K562 (cell line): Measurements from ENCODE around the gene ISYNA1. TPM values are rescaled to one million over a fixed set of nuclear protein-coding genes. Genes with fewer than 3 reads are reported as not detected.
A peak's percentile ranks its signal among the peaks of the same experiment; 100 is the strongest.

Experiments
- ATF1 ChIP-seq, 2 experiments: fragments of 450-650 bp in 1 of 2; IDR thresholded peaks; 2 replicates each; pipeline ENCODE4 v1.6.1; 2016; ENCODE audit warnings: missing compliant biosample characterization in 1 of 2, missing genetic modification characterization in 1 of 2
- CBFB ChIP-seq: sonication (generic); formaldehyde crosslinking; IDR thresholded peaks from 2 replicates; pipeline ENCODE4 v1.4.0; 2020; ENCODE audit warnings: mild to moderate bottlenecking, missing genetic modification reagents
- ETV6 ChIP-seq, 3 experiments: fragments of 150-350 bp in 1 of 3; sonication (generic) in 1 of 3; formaldehyde crosslinking in 1 of 3; IDR thresholded peaks; 2 replicates each; pipeline versions ENCODE4 v1.6.1 to v1.8.0; 2014 to 2022; ENCODE audit warnings: borderline replicate concordance in 2 of 3, low read depth in 2 of 3, antibody characterized with exemption in 1 of 3, low read length in 1 of 3, mild to moderate bottlenecking in 1 of 3, missing genetic modification reagents in 1 of 3
- EWSR1 ChIP-seq: fragments of 450-650 bp; IDR thresholded peaks from 2 replicates; pipeline ENCODE4 v1.6.1; 2018; ENCODE audit warnings: borderline replicate concordance, mild to moderate bottlenecking, low read depth, moderate library complexity; ENCODE audit not compliant: partially characterized antibody
- SIN3B ChIP-seq: fragments of 450-650 bp; IDR thresholded peaks from 2 replicates; pipeline ENCODE4 v1.6.1; 2017; ENCODE audit warnings: low read depth, mild to moderate bottlenecking, moderate library complexity
- SREBF2 ChIP-seq: sonication (generic); formaldehyde crosslinking; IDR thresholded peaks from 2 replicates; pipeline ENCODE4 v1.4.0; 2020; ENCODE audit warnings: mild to moderate bottlenecking, missing genetic modification reagents
- TRIM25 ChIP-seq: fragments of 450-650 bp; IDR thresholded peaks from 2 replicates; pipeline ENCODE4 v1.7.0; 2016; ENCODE audit warnings: borderline replicate concordance
- TRIM28 ChIP-seq: fragments of 450-650 bp; IDR thresholded peaks from 2 replicates; pipeline ENCODE4 v1.6.1; 2017
- ZBTB40 ChIP-seq, 2 experiments: fragments of 450-650 bp in 1 of 2; sonication (generic) in 1 of 2; formaldehyde crosslinking in 1 of 2; IDR thresholded peaks; 2 replicates each; pipeline versions ENCODE4 v1.7.1 to v1.9.0; 2016 to 2022; ENCODE audit warnings: inconsistent platforms in 1 of 2, mild to moderate bottlenecking in 1 of 2, missing genetic modification reagents in 1 of 2
- ZC3H8 ChIP-seq: fragments of 450-650 bp; IDR thresholded peaks from 2 replicates; pipeline ENCODE4 v1.6.1; 2017
- ZNF232 ChIP-seq: sonication (generic); formaldehyde crosslinking; IDR thresholded peaks from 2 replicates; pipeline ENCODE4 v1.8.0; 2022; ENCODE audit warnings: mild to moderate bottlenecking, missing genetic modification reagents
- ZNF239 ChIP-seq: fragments of 250-450 bp; sonication (Bioruptor Pico); IDR thresholded peaks from 2 replicates; pipeline ENCODE4 v1.4.0; 2020; ENCODE audit warnings: mild to moderate bottlenecking
- polyA plus RNA-seq, 8 experiments: library from polyadenylated mRNA; depleted of rRNA in 4 of 8; stranded (reverse) in 5 of 8; unstranded in 3 of 8; fragments of >200 nt; fragmentation: Nextera tagmentation in 2 of 8; fragmentation: Illumina TruSeq in 1 of 8; extraction: Ambion mirVana in 2 of 8; extraction: Trizol in 1 of 8; gene quantifications; 2 replicates each; pipeline versions ENCODE4 v1.2.1 to v1.2.3, GENCODE V29; 2011 to 2014; ENCODE audit warnings: inconsistent platforms in 1 of 8, missing spikeins in 1 of 8
- total RNA-seq, 7 experiments: library from RNA; depleted of rRNA in 6 of 7; stranded (reverse); fragments of >200 nt in 6 of 7; fragmentation: Illumina TruSeq in 2 of 7; extraction: Trizol in 2 of 7; gene quantifications; 2 replicates each; pipeline versions ENCODE4 v1.2.1 to v1.2.3, GENCODE V29; 2011 to 2021; ENCODE audit warnings: low replicate concordance in 1 of 7
- TF ChIP-seq, protein P1 (sequence below): sonication (generic); formaldehyde crosslinking; IDR thresholded peaks from 2 replicates; pipeline ENCODE4 v1.8.1; 2023; ENCODE audit warnings: mild to moderate bottlenecking, missing genetic modification reagents

Gene ISYNA1
- total and polyA plus RNA-seq, 9 of the 15 experiments (the other 6 are each of a cell fraction or from before 2014, with no cell fraction given): 21.8 to 460 (median 93.2) TPM

- TF ChIP-seq ZBTB40 (IDR thresholded peaks at IDR 0.05) (peak; percentile 93), ZBTB40 (CRISPR knock-in tag; IDR thresholded peaks at IDR 0.05) (no peak), EWSR1 (no peak), TRIM28 (peak; percentile 29; the same call in 1 of the 2 replicates), SREBF2 (CRISPR knock-in tag) (no peak), ZNF232 (CRISPR knock-in tag) (no peak), ZC3H8 (no peak), CBFB (CRISPR knock-in tag) (no peak), SIN3B (peak; percentile 68; the same call in 1 of the 2 replicates), TRIM25 (no peak), ATF1 (CRISPR knock-in tag; IDR thresholded peaks at IDR 0.05) (no peak), ATF1 (tag; IDR thresholded peaks at IDR 0.05) (no peak), ZNF239 (CRISPR knock-in tag) (no peak), ETV6 (IDR thresholded peaks at IDR 0.05; ENCODE audit: borderline replicate concordance in 1 of 2, low read depth in 2 of 2, low read length in 1 of 2) (peak in 1 of 2 experiments; percentile 77; a peak in 1 of 4 replicates), ETV6 (CRISPR knock-in tag; IDR thresholded peaks at IDR 0.05; ENCODE audit: borderline replicate concordance) (no peak)
- TF ChIP-seq, protein P1, sequence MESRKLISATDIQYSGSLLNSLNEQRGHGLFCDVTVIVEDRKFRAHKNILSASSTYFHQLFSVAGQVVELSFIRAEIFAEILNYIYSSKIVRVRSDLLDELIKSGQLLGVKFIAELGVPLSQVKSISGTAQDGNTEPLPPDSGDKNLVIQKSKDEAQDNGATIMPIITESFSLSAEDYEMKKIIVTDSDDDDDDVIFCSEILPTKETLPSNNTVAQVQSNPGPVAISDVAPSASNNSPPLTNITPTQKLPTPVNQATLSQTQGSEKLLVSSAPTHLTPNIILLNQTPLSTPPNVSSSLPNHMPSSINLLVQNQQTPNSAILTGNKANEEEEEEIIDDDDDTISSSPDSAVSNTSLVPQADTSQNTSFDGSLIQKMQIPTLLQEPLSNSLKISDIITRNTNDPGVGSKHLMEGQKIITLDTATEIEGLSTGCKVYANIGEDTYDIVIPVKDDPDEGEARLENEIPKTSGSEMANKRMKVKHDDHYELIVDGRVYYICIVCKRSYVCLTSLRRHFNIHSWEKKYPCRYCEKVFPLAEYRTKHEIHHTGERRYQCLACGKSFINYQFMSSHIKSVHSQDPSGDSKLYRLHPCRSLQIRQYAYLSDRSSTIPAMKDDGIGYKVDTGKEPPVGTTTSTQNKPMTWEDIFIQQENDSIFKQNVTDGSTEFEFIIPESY (CRISPR knock-in tag): 0 out of 2 replicates have a peak, but pooled peaks have one; percentile 4
Measured at GRCh38 chr19:18417250-18418028, 20.5 kb downstream of the ISYNA1 start (continued).
